PC-9 (cell line): ENCODE data around the gene SKI.

Experiments used
- EZH2 ChIP-seq: fragments of 200-600 bp; sonication (generic); IDR thresholded peaks from 2 replicates; pipeline ENCODE4 v1.8.0; 2017; ENCODE audit warnings: antibody characterized with exemption, low read depth
- TF ChIP-seq, protein P1 (sequence below): fragments of 200-600 bp; sonication (generic); conservative IDR thresholded peaks from 2 replicates; pipeline ENCODE4 v1.6.1; 2017; ENCODE audit warnings: mixed run types, antibody characterized with exemption, mild to moderate bottlenecking, moderate library complexity

DNA sequence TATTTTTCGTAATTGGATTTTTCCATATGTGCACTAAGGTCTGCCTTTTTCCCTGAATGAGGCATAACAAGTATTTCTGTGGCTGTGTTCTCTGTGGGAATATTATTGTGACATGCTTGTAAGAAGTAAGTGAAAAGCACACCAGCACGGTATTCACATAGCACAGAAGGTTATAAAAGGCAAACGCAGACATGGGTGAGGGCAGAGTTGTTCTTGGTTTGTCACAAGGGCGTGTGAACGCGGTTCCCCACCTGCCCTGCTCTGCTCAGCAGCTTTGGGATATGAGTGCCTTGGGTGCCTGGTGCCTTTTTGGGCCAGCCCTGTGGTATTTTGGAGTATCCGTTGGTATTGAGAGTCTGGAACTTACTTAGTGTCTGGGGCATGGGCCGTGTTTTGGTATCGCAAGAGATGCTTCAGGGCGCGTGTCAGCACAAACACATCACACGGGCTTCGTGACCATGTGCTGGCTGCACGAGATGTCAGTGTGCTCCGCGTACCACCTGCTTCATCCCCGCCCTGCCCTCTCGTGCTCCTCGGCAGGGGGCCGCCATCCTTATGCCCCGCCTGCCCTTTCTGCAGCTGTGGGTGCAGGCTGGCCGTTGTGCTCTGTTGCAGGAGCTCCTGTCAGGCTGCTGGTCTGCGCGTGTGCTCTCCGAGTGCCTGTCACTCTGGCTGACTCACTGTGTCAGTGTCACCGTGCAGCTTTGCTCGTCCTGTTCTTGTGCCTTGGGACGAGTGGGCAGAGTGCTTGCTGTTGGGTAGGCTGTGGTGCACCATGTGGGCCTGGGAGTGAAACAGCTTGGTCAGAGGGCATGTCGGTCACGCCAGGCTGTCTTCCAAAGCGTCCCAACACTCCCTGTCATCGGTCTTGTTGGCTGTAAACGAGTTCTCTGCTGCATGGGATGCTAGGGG lies 15.0 kb downstream of the SKI start:
- no peak for TF ChIP-seq EZH2
- TF ChIP-seq, protein P1, sequence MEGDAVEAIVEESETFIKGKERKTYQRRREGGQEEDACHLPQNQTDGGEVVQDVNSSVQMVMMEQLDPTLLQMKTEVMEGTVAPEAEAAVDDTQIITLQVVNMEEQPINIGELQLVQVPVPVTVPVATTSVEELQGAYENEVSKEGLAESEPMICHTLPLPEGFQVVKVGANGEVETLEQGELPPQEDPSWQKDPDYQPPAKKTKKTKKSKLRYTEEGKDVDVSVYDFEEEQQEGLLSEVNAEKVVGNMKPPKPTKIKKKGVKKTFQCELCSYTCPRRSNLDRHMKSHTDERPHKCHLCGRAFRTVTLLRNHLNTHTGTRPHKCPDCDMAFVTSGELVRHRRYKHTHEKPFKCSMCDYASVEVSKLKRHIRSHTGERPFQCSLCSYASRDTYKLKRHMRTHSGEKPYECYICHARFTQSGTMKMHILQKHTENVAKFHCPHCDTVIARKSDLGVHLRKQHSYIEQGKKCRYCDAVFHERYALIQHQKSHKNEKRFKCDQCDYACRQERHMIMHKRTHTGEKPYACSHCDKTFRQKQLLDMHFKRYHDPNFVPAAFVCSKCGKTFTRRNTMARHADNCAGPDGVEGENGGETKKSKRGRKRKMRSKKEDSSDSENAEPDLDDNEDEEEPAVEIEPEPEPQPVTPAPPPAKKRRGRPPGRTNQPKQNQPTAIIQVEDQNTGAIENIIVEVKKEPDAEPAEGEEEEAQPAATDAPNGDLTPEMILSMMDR = no peak
